HepG2 (cell line): ENCODE data around the gene PROC. TPM values are rescaled to one million over a fixed set of nuclear protein-coding genes. Genes with fewer than 3 reads are reported as not detected.

Experiments
- PHF5A ChIP-seq: IDR thresholded peaks from one replicate; pipeline ENCODE4 v1.6.1; 2018; ENCODE audit warnings: low read depth, missing genetic modification reagents; ENCODE audit not compliant: unreplicated experiment
- WIZ ChIP-seq: sonication (generic); formaldehyde crosslinking; IDR thresholded peaks from 2 replicates; pipeline ENCODE4 v1.5.1; 2020; ENCODE audit warnings: mild to moderate bottlenecking, missing genetic modification reagents
- ZNF724P ChIP-seq: sonication (generic); formaldehyde crosslinking; IDR thresholded peaks from 2 replicates; pipeline ENCODE4 v1.8.0; 2022; ENCODE audit warnings: missing genetic modification reagents, borderline replicate concordance
- polyA plus RNA-seq, 8 experiments: library from polyadenylated mRNA; depleted of rRNA in 3 of 8; stranded (reverse) in 7 of 8; unstranded in 1 of 8; fragments of >200 nt; fragmentation: Illumina TruSeq in 4 of 8; extraction: Trizol in 4 of 8; gene quantifications; 2 replicates each; pipeline versions ENCODE4 v1.2.1 to v1.2.3, GENCODE V29; 2011 to 2016; ENCODE audit warnings: low read depth in 4 of 8, missing spikeins in 1 of 8, mixed read lengths in 1 of 8; ENCODE audit not compliant: insufficient read depth in 1 of 8
- total RNA-seq, 5 experiments: library from RNA; depleted of rRNA; stranded (reverse); fragments of >200 nt; fragmentation: Illumina TruSeq; extraction: Trizol; gene quantifications; 2 replicates each; pipeline ENCODE4 v1.2.3, GENCODE V29; 2016; ENCODE audit warnings: low read depth in 1 of 5
- TF ChIP-seq, protein P1 (sequence below): IDR thresholded peaks from 2 replicates; pipeline ENCODE4 v1.6.1; 2016; ENCODE audit warnings: low read depth, missing genetic modification reagents, missing compliant biosample characterization
- TF ChIP-seq, protein P2 (sequence below): IDR thresholded peaks from 2 replicates; pipeline ENCODE4 v1.6.1; 2016; ENCODE audit warnings: low read depth
- TF ChIP-seq, protein P3 (sequence below): sonication (generic); formaldehyde crosslinking; IDR thresholded peaks from 2 replicates; pipeline ENCODE4 v1.4.0; 2020; ENCODE audit warnings: missing genetic modification reagents, borderline replicate concordance
- TF ChIP-seq, protein P4 (sequence below): conservative IDR thresholded peaks from 2 replicates; pipeline ENCODE4 v1.6.1; 2018; ENCODE audit warnings: missing genetic modification reagents
- TF ChIP-seq, protein P5 (sequence below): sonication (generic); formaldehyde crosslinking; IDR thresholded peaks from 2 replicates; pipeline ENCODE4 v1.4.0; 2020; ENCODE audit warnings: mild to moderate bottlenecking, low read depth, missing genetic modification reagents

Gene PROC
- total and polyA plus RNA-seq, 2 of the 13 experiments (the other 11 are each of a cell fraction or from before 2014, with no cell fraction given): 134 to 185 TPM

DNA sequence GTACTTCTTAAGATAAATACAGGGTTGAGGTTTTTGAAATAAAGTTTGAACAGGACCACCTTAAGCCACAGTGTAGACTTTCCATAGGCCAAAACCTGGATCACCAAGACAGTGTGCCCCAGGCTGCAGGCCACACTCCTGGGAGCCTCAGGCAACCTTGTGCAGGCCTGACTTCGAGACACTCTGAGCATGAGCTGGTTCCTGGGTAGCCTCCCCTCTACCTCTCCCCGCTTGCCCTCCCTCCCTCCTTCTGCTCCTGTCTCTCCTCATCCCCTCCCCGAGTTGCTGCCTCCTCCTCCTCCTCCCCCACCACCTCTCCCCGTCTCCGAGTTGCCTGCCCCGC lies 10.6 kb upstream of the PROC start (continued):
- TF ChIP-seq, protein P1, sequence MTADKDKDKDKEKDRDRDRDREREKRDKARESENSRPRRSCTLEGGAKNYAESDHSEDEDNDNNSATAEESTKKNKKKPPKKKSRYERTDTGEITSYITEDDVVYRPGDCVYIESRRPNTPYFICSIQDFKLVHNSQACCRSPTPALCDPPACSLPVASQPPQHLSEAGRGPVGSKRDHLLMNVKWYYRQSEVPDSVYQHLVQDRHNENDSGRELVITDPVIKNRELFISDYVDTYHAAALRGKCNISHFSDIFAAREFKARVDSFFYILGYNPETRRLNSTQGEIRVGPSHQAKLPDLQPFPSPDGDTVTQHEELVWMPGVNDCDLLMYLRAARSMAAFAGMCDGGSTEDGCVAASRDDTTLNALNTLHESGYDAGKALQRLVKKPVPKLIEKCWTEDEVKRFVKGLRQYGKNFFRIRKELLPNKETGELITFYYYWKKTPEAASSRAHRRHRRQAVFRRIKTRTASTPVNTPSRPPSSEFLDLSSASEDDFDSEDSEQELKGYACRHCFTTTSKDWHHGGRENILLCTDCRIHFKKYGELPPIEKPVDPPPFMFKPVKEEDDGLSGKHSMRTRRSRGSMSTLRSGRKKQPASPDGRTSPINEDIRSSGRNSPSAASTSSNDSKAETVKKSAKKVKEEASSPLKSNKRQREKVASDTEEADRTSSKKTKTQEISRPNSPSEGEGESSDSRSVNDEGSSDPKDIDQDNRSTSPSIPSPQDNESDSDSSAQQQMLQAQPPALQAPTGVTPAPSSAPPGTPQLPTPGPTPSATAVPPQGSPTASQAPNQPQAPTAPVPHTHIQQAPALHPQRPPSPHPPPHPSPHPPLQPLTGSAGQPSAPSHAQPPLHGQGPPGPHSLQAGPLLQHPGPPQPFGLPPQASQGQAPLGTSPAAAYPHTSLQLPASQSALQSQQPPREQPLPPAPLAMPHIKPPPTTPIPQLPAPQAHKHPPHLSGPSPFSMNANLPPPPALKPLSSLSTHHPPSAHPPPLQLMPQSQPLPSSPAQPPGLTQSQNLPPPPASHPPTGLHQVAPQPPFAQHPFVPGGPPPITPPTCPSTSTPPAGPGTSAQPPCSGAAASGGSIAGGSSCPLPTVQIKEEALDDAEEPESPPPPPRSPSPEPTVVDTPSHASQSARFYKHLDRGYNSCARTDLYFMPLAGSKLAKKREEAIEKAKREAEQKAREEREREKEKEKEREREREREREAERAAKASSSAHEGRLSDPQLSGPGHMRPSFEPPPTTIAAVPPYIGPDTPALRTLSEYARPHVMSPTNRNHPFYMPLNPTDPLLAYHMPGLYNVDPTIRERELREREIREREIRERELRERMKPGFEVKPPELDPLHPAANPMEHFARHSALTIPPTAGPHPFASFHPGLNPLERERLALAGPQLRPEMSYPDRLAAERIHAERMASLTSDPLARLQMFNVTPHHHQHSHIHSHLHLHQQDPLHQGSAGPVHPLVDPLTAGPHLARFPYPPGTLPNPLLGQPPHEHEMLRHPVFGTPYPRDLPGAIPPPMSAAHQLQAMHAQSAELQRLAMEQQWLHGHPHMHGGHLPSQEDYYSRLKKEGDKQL (CRISPR knock-in tag): no peak
- TF ChIP-seq ZNF724P (CRISPR knock-in tag) (no peak), WIZ (CRISPR knock-in tag) (no peak), PHF5A (CRISPR knock-in tag) (peak; percentile 8)
- TF ChIP-seq, protein P2, sequence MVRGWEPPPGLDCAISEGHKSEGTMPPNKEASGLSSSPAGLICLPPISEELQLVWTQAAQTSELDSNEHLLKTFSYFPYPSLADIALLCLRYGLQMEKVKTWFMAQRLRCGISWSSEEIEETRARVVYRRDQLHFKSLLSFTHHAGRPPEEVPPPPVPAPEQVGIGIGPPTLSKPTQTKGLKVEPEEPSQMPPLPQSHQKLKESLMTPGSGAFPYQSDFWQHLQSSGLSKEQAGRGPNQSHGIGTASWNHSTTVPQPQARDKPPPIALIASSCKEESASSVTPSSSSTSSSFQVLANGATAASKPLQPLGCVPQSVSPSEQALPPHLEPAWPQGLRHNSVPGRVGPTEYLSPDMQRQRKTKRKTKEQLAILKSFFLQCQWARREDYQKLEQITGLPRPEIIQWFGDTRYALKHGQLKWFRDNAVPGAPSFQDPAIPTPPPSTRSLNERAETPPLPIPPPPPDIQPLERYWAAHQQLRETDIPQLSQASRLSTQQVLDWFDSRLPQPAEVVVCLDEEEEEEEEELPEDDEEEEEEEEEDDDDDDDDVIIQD (CRISPR knock-in tag): 0 out of 2 replicates have a peak, but pooled peaks have one; percentile 3
- TF ChIP-seq, protein P3, sequence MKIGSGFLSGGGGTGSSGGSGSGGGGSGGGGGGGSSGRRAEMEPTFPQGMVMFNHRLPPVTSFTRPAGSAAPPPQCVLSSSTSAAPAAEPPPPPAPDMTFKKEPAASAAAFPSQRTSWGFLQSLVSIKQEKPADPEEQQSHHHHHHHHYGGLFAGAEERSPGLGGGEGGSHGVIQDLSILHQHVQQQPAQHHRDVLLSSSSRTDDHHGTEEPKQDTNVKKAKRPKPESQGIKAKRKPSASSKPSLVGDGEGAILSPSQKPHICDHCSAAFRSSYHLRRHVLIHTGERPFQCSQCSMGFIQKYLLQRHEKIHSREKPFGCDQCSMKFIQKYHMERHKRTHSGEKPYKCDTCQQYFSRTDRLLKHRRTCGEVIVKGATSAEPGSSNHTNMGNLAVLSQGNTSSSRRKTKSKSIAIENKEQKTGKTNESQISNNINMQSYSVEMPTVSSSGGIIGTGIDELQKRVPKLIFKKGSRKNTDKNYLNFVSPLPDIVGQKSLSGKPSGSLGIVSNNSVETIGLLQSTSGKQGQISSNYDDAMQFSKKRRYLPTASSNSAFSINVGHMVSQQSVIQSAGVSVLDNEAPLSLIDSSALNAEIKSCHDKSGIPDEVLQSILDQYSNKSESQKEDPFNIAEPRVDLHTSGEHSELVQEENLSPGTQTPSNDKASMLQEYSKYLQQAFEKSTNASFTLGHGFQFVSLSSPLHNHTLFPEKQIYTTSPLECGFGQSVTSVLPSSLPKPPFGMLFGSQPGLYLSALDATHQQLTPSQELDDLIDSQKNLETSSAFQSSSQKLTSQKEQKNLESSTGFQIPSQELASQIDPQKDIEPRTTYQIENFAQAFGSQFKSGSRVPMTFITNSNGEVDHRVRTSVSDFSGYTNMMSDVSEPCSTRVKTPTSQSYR (CRISPR knock-in tag): peak; percentile 35; the same call in 1 of the 2 replicates
- TF ChIP-seq, protein P4, sequence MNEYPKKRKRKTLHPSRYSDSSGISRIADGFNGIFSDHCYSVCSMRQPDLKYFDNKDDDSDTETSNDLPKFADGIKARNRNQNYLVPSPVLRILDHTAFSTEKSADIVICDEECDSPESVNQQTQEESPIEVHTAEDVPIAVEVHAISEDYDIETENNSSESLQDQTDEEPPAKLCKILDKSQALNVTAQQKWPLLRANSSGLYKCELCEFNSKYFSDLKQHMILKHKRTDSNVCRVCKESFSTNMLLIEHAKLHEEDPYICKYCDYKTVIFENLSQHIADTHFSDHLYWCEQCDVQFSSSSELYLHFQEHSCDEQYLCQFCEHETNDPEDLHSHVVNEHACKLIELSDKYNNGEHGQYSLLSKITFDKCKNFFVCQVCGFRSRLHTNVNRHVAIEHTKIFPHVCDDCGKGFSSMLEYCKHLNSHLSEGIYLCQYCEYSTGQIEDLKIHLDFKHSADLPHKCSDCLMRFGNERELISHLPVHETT: no peak
- TF ChIP-seq, protein P5, sequence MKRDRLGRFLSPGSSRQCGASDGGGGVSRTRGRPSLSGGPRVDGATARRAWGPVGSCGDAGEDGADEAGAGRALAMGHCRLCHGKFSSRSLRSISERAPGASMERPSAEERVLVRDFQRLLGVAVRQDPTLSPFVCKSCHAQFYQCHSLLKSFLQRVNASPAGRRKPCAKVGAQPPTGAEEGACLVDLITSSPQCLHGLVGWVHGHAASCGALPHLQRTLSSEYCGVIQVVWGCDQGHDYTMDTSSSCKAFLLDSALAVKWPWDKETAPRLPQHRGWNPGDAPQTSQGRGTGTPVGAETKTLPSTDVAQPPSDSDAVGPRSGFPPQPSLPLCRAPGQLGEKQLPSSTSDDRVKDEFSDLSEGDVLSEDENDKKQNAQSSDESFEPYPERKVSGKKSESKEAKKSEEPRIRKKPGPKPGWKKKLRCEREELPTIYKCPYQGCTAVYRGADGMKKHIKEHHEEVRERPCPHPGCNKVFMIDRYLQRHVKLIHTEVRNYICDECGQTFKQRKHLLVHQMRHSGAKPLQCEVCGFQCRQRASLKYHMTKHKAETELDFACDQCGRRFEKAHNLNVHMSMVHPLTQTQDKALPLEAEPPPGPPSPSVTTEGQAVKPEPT (CRISPR knock-in tag): no peak
